Left cardiac atrium (tissue), 4 donors: ENCODE results near the gene FBXL3. TPM values are rescaled to one million over a fixed set of nuclear protein-coding genes. Genes with fewer than 3 reads are reported as not detected.
"Not testable (repeated sequence)": the region's sequence is repeated elsewhere in the genome, so short reads cannot be mapped to it uniquely, and the experiment has no call there.

Source experiments
- ATAC-seq, 2 donors: fragments of 200-7000 bp; cut with Tn5 transposase; one replicate each; pipeline ENCODE4 v1.9.1; 2020; ENCODE audit warnings: mild to moderate bottlenecking in 2 of 2, moderate library complexity in 2 of 2
- DNase-seq: peaks from one replicate; pipeline ENCODE4 v3.0.0-alpha.2; 2020
- intact Hi-C, 2 donors: fragments of 100-400 bp; cut with DNase I; formaldehyde crosslinking; loops; one replicate each; pipeline versions ENCODE4 v1.14.1 to v1.15.1; 2022 to 2023
- total RNA-seq, 2 donors: library from RNA; stranded (reverse); fragmentation: NEBNext Ultra II Directional; extraction: Animal tissue kit (Norgen Biotek cat#: 25700); gene quantifications; one replicate each; pipeline ENCODE4 v1.2.1, GENCODE V29; 2021
- donor health status: DM: no; HTN: yes; CAD: no.
- donor health status: DM: no; HTN: yes; CAD: no; lungs with severe emphysema.
- donor health status: DM: yes; HTN: yes; CAD: no.
- donor health status: Dilated cardiomyopathy.

FBXL3 gene
- total RNA-seq, 2 donors from 2014 or later = 33.2 to 33.3 TPM

- DNase-seq = no peak
- ATAC-seq = no peak
- intact Hi-C loops = no loop called here
Measured at GRCh38 chr13:77031656-77032243, 4.8 kb upstream of the FBXL3 start.

GRCh38 chr13:77029436-77029835 lies 2.5 kb upstream of the FBXL3 start:
- DNase-seq = no peak
- ATAC-seq = no peak
- intact Hi-C loops = no loop called here

- ATAC-seq (peak in 1 of 2 donors; percentile 39), DNase-seq (no peak)
- intact Hi-C loops = no loop called here
Measured at GRCh38 chr13:77028202-77028601, 1.2 kb upstream of the FBXL3 start.

- DNase-seq = peak; percentile 86
- peak; percentile 83 to 85 for ATAC-seq
- intact Hi-C loops = no loop called here
Measured at GRCh38 chr13:77026255-77026860, 601 bp downstream of the FBXL3 start.

GRCh38 chr13:77022341-77022740 lies 4.6 kb downstream of the FBXL3 start:
- ATAC-seq (no peak), DNase-seq (no peak)
- intact Hi-C loops = no loop called here

GRCh38 chr13:77019756-77020155 lies 7.2 kb downstream of the FBXL3 start:
- DNase-seq = no peak
- intact Hi-C loops = no loop called here
- ATAC-seq = no peak

- intact Hi-C loops = no loop called here
- ATAC-seq = no peak
- DNase-seq = no peak
Measured at GRCh38 chr13:77016888-77017623, 9.9 kb downstream of the FBXL3 start.

- intact Hi-C loops = no loop called here
- DNase-seq = no peak
- peak in 1 of 2 donors; percentile 42 for ATAC-seq
Measured at GRCh38 chr13:77016251-77016812, 10.6 kb downstream of the FBXL3 start.

- no peak for ATAC-seq
- intact Hi-C loops = no loop called here
- no peak for DNase-seq
Measured at GRCh38 chr13:77014906-77015685, 11.9 kb downstream of the FBXL3 start.

- DNase-seq (no peak), ATAC-seq (no peak)
- intact Hi-C loops = no loop called here
Measured at GRCh38 chr13:77013853-77014542, 13.0 kb downstream of the FBXL3 start.

GRCh38 chr13:77009719-77010118 lies 17.2 kb downstream of the FBXL3 start:
- ATAC-seq, intact Hi-C loops, DNase-seq: not testable (repeated sequence)

GRCh38 chr13:77009011-77009410 lies 17.9 kb downstream of the FBXL3 start:
- peak; percentile 38 to 53 for ATAC-seq
- intact Hi-C loops = no loop called here
- DNase-seq = no peak

GRCh38 chr13:77008337-77008736 lies 18.6 kb downstream of the FBXL3 start:
- intact Hi-C loops, DNase-seq: not testable (repeated sequence)
- peak; percentile 42 to 67 for ATAC-seq

GRCh38 chr13:77002590-77003190 lies 24.3 kb downstream of the FBXL3 start:
- intact Hi-C loops = no loop called here
- peak in 1 of 2 donors; percentile 23 for ATAC-seq
- no peak for DNase-seq

- intact Hi-C loops = no loop called here
- DNase-seq (no peak), ATAC-seq (peak in 1 of 2 donors; percentile 28)
Measured at GRCh38 chr13:77001963-77002587, 24.9 kb downstream of the FBXL3 start.

- no peak for DNase-seq
- peak in 1 of 2 donors; percentile 20 for ATAC-seq
Measured at GRCh38 chr13:77001540-77001939, 25.4 kb downstream of the FBXL3 start.

GRCh38 chr13:77000475-77000874 lies 26.5 kb downstream of the FBXL3 start:
- intact Hi-C loops = no loop called here
- DNase-seq (no peak), ATAC-seq (no peak)

More at GRCh38 chr13:77001540-77001939, 25.4 kb downstream of the FBXL3 start:
- intact Hi-C loops = no loop called here

GRCh38 chr13:76994281-76994680 lies 32.7 kb downstream of the FBXL3 start:
- DNase-seq = no peak
- intact Hi-C loops = no loop called here
- ATAC-seq = no peak
